NCI-H2107 treated with DMSO at 0.1 percent for 48 hours (cell line): ENCODE data around the gene RDX.
"Not testable (repeated sequence)": the region's sequence is repeated elsewhere in the genome, so short reads cannot be mapped to it uniquely, and the experiment has no call there.

Experiments
- DNase-seq: peaks from one replicate; lab custom pipeline; 2025; ENCODE audit not compliant: unreplicated experiment; lab: John Stamatoyannopoulos, UW

RDX gene

GRCh38 chr11:110305169-110306018 is 9.0 kb upstream of the RDX start:
- DNase-seq = peak; percentile 95

- no peak for DNase-seq
Measured at GRCh38 chr11:110303414-110303826, 7.0 kb upstream of the RDX start.

- DNase-seq = no peak
Measured at GRCh38 chr11:110301577-110301976, 5.2 kb upstream of the RDX start.

GRCh38 chr11:110301032-110301431 is 4.6 kb upstream of the RDX start:
- no peak for DNase-seq

- no peak for DNase-seq
Measured at GRCh38 chr11:110299006-110299785, 2.8 kb upstream of the RDX start.

GRCh38 chr11:110298301-110298765 is 1.9 kb upstream of the RDX start:
- DNase-seq = no peak

GRCh38 chr11:110297726-110298300 is 1.4 kb upstream of the RDX start:
- no peak for DNase-seq

- DNase-seq = no peak
Measured at GRCh38 chr11:110297076-110297725, 787 bp upstream of the RDX start.

- DNase-seq = peak; percentile 21
Measured at GRCh38 chr11:110295531-110296225, 736 bp downstream of the RDX start.

- DNase-seq = no peak
Measured at GRCh38 chr11:110295086-110295485, 1.3 kb downstream of the RDX start.

- DNase-seq = no peak
Measured at GRCh38 chr11:110294509-110294908, 1.9 kb downstream of the RDX start.

- no peak for DNase-seq
Measured at GRCh38 chr11:110293389-110293788, 3.0 kb downstream of the RDX start.

GRCh38 chr11:110292146-110292545 is 4.3 kb downstream of the RDX start:
- DNase-seq = not testable (repeated sequence)

GRCh38 chr11:110290591-110291334 is 5.7 kb downstream of the RDX start:
- DNase-seq = no peak

GRCh38 chr11:110289472-110289871 is 6.9 kb downstream of the RDX start:
- no peak for DNase-seq

- no peak for DNase-seq
Measured at GRCh38 chr11:110287537-110287936, 8.9 kb downstream of the RDX start.

GRCh38 chr11:110286298-110287040 is 9.9 kb downstream of the RDX start:
- DNase-seq = peak; percentile 67

- DNase-seq = no peak
Measured at GRCh38 chr11:110283862-110284261, 12.6 kb downstream of the RDX start.

GRCh38 chr11:110280595-110280994 is 15.8 kb downstream of the RDX start:
- not testable (repeated sequence) for DNase-seq
